Measurements from ENCODE around the gene OSBPL10.

Gene OSBPL10

DNA sequence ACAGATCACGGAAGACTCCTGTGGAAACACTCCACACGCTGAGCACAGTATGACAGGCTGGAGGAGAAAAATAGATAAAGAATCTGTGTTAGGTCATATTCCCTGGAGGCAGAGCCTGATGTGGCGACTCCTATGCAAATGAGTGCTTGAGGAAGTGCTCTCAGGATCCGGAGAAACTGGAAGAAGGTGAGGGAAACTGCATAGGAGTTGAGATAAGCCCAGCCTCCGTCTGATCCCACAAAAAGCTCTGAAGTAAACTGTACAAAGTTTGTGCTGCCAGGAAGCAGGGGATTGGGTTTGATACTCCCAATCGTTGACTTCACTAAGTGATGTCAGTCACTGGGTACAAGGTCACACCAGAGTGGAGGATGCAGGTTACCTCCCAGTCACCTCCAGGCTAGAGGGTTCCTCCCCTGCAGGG, 33.4 kb downstream of the OSBPL10 start:
- no peak for DNase-seq (ENCODE audit: low spot score)
- Histone ChIP-seq H3K4me3 (no peak overlapping the region), H3K27ac (no peak overlapping the region)
- TF ChIP-seq, protein P1, sequence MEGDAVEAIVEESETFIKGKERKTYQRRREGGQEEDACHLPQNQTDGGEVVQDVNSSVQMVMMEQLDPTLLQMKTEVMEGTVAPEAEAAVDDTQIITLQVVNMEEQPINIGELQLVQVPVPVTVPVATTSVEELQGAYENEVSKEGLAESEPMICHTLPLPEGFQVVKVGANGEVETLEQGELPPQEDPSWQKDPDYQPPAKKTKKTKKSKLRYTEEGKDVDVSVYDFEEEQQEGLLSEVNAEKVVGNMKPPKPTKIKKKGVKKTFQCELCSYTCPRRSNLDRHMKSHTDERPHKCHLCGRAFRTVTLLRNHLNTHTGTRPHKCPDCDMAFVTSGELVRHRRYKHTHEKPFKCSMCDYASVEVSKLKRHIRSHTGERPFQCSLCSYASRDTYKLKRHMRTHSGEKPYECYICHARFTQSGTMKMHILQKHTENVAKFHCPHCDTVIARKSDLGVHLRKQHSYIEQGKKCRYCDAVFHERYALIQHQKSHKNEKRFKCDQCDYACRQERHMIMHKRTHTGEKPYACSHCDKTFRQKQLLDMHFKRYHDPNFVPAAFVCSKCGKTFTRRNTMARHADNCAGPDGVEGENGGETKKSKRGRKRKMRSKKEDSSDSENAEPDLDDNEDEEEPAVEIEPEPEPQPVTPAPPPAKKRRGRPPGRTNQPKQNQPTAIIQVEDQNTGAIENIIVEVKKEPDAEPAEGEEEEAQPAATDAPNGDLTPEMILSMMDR (IDR thresholded peaks at IDR 0.05): no peak

DNA sequence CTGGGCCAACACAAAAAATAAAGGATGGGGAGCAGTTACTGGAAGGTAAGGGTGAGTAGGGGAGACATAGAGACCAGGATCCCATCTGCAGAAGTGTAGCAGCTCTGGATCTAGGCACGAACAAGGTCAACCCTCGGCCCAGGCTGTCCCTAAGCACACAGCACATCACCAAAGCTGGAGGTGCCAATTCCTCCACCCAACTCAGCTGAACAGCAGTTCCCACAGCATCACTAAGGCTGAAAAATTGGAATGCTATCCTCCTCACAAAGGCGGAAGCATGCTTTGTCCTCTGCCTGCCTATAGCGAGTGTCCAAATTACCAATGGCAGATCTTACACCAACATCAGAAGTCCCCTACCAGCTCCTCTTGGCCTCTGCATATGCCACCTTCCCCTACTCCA, 33.9 kb downstream of the OSBPL10 start:
- no peak for DNase-seq (ENCODE audit: low spot score)
- no peak overlapping the region for H3K4me3 ChIP-seq
- H3K27ac ChIP-seq: no peak overlapping the region
- TF ChIP-seq, protein P1 (IDR thresholded peaks at IDR 0.05): no peak

DNA sequence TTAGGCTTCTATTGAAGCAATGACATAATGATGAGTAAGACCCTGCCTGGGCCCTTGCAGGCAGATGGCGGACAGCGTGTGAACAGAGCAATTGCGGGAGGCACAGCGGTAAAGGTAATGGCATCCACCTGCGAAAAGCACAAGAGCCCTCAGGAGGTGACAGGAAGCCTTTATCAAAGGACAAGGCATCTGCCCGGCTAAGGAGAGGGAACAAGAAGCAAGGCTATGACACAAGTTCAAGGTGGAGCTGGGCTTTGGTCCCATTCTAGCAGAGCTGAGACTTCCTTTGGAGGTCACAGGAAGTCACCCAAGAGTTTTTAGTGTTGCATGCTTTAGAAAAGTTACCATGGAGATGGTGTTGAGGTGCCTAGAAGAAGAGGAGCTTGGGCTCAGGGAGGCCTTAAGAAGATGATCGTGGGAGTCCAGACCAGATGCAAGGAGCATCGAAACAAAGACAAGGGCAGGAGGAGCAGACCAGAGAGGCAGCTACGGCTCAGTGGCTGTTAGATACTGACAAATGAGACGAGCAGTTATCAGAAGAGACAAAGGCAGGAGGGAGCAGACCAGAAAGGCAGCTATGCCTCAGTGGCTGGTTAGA, 34.5 kb downstream of the OSBPL10 start:
- Histone ChIP-seq H3K27ac (no peak overlapping the region), H3K4me3 (no peak overlapping the region)
- TF ChIP-seq, protein P1 (IDR thresholded peaks at IDR 0.05): no peak
- no peak for DNase-seq (ENCODE audit: low spot score)

DNA sequence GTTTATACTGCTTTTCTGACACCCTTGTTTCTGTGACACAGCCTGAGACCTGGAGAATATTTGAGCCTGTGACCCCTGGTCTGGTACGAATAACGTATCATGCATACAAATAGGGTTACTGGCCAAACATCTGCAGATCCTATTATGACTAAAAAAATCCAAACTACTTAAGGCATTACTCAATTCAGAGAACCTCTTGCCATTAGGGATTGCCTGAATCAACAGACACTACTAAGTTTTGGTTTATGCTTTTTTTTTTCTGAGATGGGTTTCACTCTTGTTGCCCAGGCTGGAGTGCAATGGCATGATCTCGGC, 35.4 kb downstream of the OSBPL10 start:
- H3K4me3 ChIP-seq: no peak overlapping the region
- peak overlapping the region in 1 of 2 donors; percentile 50 for H3K27ac ChIP-seq
- no peak for DNase-seq (ENCODE audit: low spot score)
- TF ChIP-seq, protein P1 (IDR thresholded peaks at IDR 0.05): no peak

DNA sequence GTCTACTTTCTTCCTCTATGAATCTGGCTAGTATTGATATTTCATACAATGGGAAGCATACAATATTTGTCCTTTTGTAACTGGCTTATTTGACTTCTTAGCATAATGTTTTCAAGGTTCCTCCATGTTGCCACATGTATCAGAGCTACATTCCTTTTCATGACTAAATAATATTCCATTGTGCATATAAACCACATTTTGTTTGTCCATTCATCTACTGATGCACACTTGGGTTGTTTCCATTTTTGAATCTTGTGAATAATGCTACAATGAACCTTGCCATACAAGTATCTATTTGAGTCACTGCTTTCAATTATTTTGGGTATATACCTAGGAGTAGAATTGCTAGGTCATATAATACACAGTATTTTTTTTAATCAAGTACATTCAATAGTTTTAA, 38.0 kb downstream of the OSBPL10 start:
- DNase-seq (ENCODE audit: low spot score): no peak
- TF ChIP-seq, protein P1 (IDR thresholded peaks at IDR 0.05): no peak
- Histone ChIP-seq H3K27ac (no peak overlapping the region), H3K4me3 (no peak overlapping the region)

DNA sequence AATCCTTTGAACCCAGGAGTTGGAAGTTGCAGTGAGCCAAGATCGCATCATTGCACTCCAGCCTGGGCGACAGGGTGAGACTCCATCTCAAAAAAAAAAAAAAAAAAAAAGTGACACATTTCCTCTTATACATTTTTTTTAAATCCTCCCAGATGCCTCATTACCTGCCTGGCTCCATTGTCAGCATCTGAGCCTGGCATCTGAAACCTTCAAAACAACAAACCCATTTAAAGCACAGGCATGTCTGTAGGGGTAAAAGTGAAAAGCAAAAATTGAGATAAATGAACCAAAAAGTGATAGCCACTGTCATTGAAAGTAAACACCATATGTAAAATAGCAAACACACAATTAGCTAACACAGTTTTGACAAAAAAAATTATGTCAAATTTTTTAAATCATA, 38.6 kb downstream of the OSBPL10 start:
- no peak for DNase-seq (ENCODE audit: low spot score)
- Histone ChIP-seq H3K4me3 (no peak overlapping the region), H3K27ac (no peak overlapping the region)
- TF ChIP-seq, protein P1 (IDR thresholded peaks at IDR 0.05): no peak

DNA sequence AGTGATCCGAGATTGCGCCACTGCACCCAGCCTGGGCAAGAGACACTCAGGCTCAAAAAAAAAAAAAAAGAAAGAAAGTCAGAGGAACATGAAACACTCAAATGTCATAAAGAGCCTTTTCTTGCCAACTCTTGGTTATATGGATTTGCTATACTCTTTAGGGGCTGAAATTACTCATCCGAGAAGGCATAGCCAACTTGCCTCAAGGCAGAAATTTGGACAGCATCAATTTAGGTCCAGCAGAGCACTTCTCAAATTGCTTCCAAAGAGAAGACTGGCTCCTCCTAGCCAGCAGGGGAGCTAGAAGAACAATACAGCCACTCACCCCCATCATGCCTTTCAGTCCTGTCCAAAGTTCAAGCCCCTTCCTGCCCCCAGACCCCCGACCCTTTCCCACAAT, 43.8 kb downstream of the OSBPL10 start:
- Histone ChIP-seq H3K27ac (no peak overlapping the region), H3K4me3 (no peak overlapping the region)
- no peak for DNase-seq (ENCODE audit: low spot score)
- TF ChIP-seq, protein P1 (IDR thresholded peaks at IDR 0.05): no peak
